K562 (cell line): ENCODE data around the gene RNLS.

Experiments
- CBFA2T3 ChIP-seq: fragments of 450-650 bp; IDR thresholded peaks from 2 replicates; pipeline ENCODE4 v1.6.1; 2017
- CREB1 ChIP-seq, 2 experiments: sonication (generic) in 1 of 2; formaldehyde crosslinking in 1 of 2; IDR thresholded peaks; 2 replicates each; pipeline versions ENCODE4 v1.6.1 to v1.8.0; 2012 to 2022; ENCODE audit warnings: inconsistent platforms in 1 of 2, mild to moderate bottlenecking in 1 of 2, missing genetic modification reagents in 1 of 2, moderate library complexity in 1 of 2
- EP300 ChIP-seq: IDR thresholded peaks from 2 replicates; pipeline ENCODE4 v1.6.1; 2012; ENCODE audit warnings: low read length, improper control_type of control experiment
- FOXM1 ChIP-seq, 2 experiments: fragments of 450-650 bp in 1 of 2; sonication (generic) in 1 of 2; formaldehyde crosslinking in 1 of 2; IDR thresholded peaks; 2 replicates each; pipeline versions ENCODE4 v1.6.1 to v1.9.0; 2017 to 2022; ENCODE audit warnings: low read depth in 2 of 2, mild to moderate bottlenecking in 2 of 2, missing genetic modification reagents in 1 of 2, moderate library complexity in 1 of 2
- KDM1A ChIP-seq, 2 experiments: fragments of 450-650 bp; IDR thresholded peaks; 2 replicates each; pipeline ENCODE4 v1.6.1; 2016; ENCODE audit warnings: mild to moderate bottlenecking in 2 of 2
- POLR2A ChIP-seq: fragments of 450-650 bp; conservative IDR thresholded peaks from 2 replicates; pipeline ENCODE4 v1.6.1; 2016
- POLR3A ChIP-seq: IDR thresholded peaks from 2 replicates; pipeline ENCODE4 v1.6.1; 2011; ENCODE audit warnings: borderline replicate concordance, mild to moderate bottlenecking, moderate library complexity; ENCODE audit not compliant: insufficient read length, insufficient read depth; ENCODE audit errors: extremely low read depth
- POU5F1 ChIP-seq: fragments of 150-350 bp; IDR thresholded peaks from 2 replicates; pipeline ENCODE4 v1.6.1; 2014; ENCODE audit warnings: borderline replicate concordance, low read length, low read depth, mild to moderate bottlenecking; ENCODE audit not compliant: partially characterized antibody
- RAD21 ChIP-seq, 2 experiments: fragments of 250-450 bp in 1 of 2; fragments of 450-650 bp in 1 of 2; sonication (Bioruptor Pico) in 1 of 2; formaldehyde crosslinking in 1 of 2; IDR thresholded peaks in 1 of 2; conservative IDR thresholded peaks in 1 of 2; 2 replicates each; pipeline versions ENCODE4 v1.4.0 to v1.8.0; 2020 to 2022; ENCODE audit warnings: mild to moderate bottlenecking in 2 of 2, moderate library complexity in 1 of 2
- YY1 ChIP-seq, 3 experiments: IDR thresholded peaks; 2 replicates each; pipeline ENCODE4 v1.6.1; 2011; ENCODE audit warnings: low read length in 2 of 3, mild to moderate bottlenecking in 2 of 3, moderate library complexity in 2 of 3, borderline replicate concordance in 1 of 3, control low read depth in 1 of 3, low read depth in 1 of 3; ENCODE audit not compliant: insufficient read depth in 3 of 3, insufficient replicate concordance in 2 of 3, control insufficient read depth in 1 of 3, insufficient read length in 1 of 3; ENCODE audit errors: extremely low read depth in 1 of 3
- ZNF41 ChIP-seq: fragments of 250-450 bp; sonication (Bioruptor Pico); conservative IDR thresholded peaks from 2 replicates; pipeline ENCODE4 v1.4.0; 2020; ENCODE audit warnings: mild to moderate bottlenecking
- TF ChIP-seq, protein P1 (sequence below), 3 experiments: IDR thresholded peaks in 2 of 3; conservative IDR thresholded peaks in 1 of 3; 2 replicates each; pipeline ENCODE4 v1.5.1; 2011 to 2012; ENCODE audit warnings: low read length in 3 of 3, mild to moderate bottlenecking in 3 of 3, control low read depth in 2 of 3, improper control_type of control experiment in 1 of 3, inconsistent platforms in 1 of 3, low read depth in 1 of 3, mixed read lengths in 1 of 3, moderate library complexity in 1 of 3; ENCODE audit not compliant: insufficient read depth in 2 of 3
- TF ChIP-seq, protein P2 (sequence below): fragments of 200-800 bp; sonication (Bioruptor generic); IDR thresholded peaks from 2 replicates; pipeline ENCODE4 v1.6.1; 2017; ENCODE audit warnings: missing genetic modification characterization, missing compliant biosample characterization
- TF ChIP-seq, protein P3 (sequence below): sonication (generic); formaldehyde crosslinking; IDR thresholded peaks from 2 replicates; pipeline ENCODE4 v1.8.0; 2022; ENCODE audit warnings: missing genetic modification reagents, mild to moderate bottlenecking, borderline replicate concordance

DNA sequence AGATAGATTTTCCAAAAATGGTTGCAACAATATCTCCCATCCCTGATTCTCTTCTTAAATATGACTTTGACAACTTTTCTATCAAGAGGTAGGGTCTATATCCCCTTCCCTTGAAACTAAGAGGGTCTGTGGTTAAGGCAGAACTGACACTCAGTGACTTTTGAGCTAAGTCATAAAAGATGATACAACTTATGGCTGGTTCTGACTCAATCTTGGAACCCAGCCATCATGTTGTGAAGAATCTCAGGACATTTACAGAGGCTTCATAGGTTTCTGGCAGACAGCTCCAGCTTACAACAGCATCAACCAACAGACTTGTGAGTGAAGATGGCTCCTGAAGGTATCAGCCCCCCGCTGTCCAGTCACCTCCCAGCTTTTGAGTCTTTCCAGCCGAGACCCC lies 203.5 kb downstream of the RNLS start:
- no peak for TF ChIP-seq ZNF41 (CRISPR knock-in tag)
- no peak for TF ChIP-seq KDM1A (IDR thresholded peaks at IDR 0.05)
- TF ChIP-seq RAD21 (CRISPR knock-in tag; conservative IDR thresholded peaks at IDR 0.05 in 1 of 2, IDR thresholded peaks at IDR 0.05 in 1 of 2) = no peak
- no peak for TF ChIP-seq POU5F1
- TF ChIP-seq, protein P1, sequence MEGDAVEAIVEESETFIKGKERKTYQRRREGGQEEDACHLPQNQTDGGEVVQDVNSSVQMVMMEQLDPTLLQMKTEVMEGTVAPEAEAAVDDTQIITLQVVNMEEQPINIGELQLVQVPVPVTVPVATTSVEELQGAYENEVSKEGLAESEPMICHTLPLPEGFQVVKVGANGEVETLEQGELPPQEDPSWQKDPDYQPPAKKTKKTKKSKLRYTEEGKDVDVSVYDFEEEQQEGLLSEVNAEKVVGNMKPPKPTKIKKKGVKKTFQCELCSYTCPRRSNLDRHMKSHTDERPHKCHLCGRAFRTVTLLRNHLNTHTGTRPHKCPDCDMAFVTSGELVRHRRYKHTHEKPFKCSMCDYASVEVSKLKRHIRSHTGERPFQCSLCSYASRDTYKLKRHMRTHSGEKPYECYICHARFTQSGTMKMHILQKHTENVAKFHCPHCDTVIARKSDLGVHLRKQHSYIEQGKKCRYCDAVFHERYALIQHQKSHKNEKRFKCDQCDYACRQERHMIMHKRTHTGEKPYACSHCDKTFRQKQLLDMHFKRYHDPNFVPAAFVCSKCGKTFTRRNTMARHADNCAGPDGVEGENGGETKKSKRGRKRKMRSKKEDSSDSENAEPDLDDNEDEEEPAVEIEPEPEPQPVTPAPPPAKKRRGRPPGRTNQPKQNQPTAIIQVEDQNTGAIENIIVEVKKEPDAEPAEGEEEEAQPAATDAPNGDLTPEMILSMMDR (IDR thresholded peaks at IDR 0.05 in 2 of 3, conservative IDR thresholded peaks at IDR 0.05 in 1 of 3; ENCODE audit: insufficient read depth in 2 of 3, low read depth in 1 of 3, low read length in 3 of 3) = no peak
- TF ChIP-seq POLR2A = no peak
- TF ChIP-seq, protein P2, sequence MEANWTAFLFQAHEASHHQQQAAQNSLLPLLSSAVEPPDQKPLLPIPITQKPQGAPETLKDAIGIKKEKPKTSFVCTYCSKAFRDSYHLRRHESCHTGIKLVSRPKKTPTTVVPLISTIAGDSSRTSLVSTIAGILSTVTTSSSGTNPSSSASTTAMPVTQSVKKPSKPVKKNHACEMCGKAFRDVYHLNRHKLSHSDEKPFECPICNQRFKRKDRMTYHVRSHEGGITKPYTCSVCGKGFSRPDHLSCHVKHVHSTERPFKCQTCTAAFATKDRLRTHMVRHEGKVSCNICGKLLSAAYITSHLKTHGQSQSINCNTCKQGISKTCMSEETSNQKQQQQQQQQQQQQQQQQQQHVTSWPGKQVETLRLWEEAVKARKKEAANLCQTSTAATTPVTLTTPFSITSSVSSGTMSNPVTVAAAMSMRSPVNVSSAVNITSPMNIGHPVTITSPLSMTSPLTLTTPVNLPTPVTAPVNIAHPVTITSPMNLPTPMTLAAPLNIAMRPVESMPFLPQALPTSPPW = no peak
- no peak for TF ChIP-seq CREB1 (IDR thresholded peaks at IDR 0.05)
- no peak for TF ChIP-seq CREB1 (CRISPR knock-in tag; IDR thresholded peaks at IDR 0.05)
- TF ChIP-seq FOXM1 (IDR thresholded peaks at IDR 0.05; ENCODE audit: low read depth) = no peak
- TF ChIP-seq FOXM1 (CRISPR knock-in tag; IDR thresholded peaks at IDR 0.05; ENCODE audit: low read depth) = no peak
- TF ChIP-seq CBFA2T3 = no peak
- no peak for TF ChIP-seq EP300
- no peak for TF ChIP-seq YY1 (IDR thresholded peaks at IDR 0.05; ENCODE audit: borderline replicate concordance in 1 of 3, control insufficient read depth in 1 of 3, extremely low read depth in 1 of 3, insufficient read depth in 3 of 3, insufficient read length in 1 of 3, insufficient replicate concordance in 2 of 3, low read depth in 1 of 3, low read length in 2 of 3)
- TF ChIP-seq POLR3A = no peak
- TF ChIP-seq, protein P3, sequence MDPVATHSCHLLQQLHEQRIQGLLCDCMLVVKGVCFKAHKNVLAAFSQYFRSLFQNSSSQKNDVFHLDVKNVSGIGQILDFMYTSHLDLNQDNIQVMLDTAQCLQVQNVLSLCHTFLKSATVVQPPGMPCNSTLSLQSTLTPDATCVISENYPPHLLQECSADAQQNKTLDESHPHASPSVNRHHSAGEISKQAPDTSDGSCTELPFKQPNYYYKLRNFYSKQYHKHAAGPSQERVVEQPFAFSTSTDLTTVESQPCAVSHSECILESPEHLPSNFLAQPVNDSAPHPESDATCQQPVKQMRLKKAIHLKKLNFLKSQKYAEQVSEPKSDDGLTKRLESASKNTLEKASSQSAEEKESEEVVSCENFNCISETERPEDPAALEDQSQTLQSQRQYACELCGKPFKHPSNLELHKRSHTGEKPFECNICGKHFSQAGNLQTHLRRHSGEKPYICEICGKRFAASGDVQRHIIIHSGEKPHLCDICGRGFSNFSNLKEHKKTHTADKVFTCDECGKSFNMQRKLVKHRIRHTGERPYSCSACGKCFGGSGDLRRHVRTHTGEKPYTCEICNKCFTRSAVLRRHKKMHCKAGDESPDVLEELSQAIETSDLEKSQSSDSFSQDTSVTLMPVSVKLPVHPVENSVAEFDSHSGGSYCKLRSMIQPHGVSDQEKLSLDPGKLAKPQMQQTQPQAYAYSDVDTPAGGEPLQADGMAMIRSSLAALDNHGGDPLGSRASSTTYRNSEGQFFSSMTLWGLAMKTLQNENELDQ (CRISPR knock-in tag) = no peak
